GM18868 (cell line): Measurements from ENCODE around the gene DHRS9.
A peak's percentile ranks its signal among the peaks of the same experiment; 100 is the strongest.

Experiments used
- ATAC-seq: cut with Tn5 transposase; IDR thresholded peaks from one replicate; pipeline ENCODE4 v1.9.1; 2021; ENCODE audit warnings: mild to moderate bottlenecking, moderate library complexity; ENCODE audit not compliant: unreplicated experiment

DHRS9 gene

DNA sequence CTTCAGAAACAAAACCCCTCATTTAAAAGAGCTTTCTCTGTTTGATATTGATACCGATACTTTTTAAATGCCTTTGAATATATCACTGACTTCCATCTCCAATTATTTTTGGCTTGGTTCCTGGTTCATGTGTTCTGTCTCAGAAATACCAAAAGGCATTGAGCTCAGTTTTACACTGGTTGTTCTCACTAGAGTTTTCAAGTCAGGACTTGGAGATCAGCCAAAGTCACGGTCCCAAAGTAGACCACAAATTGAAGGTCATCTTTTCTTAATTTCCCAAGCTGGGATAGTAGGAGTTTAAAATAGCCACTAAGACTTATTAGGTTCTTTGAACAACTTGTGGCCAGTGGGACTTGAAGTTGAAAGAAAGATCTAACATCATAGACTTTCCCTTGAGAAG, 24.2 kb downstream of the DHRS9 start:
- ATAC-seq = peak; percentile 30

DNA sequence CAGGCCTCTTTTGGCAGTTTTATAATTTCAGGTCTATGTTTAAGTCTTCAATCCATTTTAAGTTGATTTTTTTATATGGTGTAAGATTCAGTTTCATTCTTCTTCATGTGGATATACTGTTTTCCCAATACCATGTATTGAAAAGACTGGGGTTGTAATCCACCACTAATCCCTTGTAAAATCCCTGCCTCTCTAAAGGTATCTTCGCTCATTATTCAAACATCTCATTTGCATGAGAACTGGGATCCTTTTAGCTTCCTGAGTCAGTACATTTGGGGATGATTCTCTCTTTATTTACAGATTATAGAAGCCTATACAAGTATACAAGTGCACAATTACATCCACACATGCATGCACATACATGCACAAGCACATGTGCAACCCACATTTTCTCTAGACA, 25.3 kb downstream of the DHRS9 start:
- ATAC-seq = no peak

DNA sequence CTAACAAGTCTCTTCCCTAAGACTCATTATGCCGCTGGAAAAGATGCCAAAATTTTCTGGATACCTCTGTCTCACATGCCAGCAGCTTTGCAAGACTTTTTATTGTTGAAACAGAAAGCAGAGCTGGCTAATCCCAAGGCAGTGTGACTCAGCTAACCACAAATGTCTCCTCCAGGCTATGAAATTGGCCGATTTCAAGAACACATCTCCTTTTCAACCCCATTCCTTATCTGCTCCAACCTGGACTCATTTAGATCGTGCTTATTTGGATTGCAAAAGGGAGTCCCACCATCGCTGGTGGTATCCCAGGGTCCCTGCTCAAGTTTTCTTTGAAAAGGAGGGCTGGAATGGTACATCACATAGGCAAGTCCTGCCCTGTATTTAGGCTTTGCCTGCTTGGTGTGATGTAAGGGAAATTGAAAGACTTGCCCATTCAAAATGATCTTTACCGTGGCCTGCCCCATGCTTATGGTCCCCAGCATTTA, 26.3 kb downstream of the DHRS9 start:
- ATAC-seq = peak; percentile 45

DNA sequence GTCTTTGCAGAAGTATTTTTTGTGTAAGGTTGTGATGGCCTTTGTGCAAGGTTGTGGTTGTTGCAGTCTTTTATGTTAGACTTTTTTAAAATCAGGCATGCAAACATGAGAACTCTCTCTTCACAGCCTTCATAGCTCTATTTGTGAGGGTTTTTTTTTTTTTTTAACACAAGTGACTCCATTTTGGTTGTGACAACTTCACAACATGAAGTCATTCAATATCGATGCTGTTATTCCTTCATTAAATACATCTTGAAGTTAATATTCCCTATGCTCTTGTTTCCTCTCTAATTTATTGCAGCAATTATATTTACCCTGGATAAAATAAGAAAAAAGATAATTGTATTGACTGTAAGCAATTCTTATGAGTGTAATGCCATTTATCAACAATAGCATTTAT, 35.5 kb downstream of the DHRS9 start:
- ATAC-seq = no peak

DNA sequence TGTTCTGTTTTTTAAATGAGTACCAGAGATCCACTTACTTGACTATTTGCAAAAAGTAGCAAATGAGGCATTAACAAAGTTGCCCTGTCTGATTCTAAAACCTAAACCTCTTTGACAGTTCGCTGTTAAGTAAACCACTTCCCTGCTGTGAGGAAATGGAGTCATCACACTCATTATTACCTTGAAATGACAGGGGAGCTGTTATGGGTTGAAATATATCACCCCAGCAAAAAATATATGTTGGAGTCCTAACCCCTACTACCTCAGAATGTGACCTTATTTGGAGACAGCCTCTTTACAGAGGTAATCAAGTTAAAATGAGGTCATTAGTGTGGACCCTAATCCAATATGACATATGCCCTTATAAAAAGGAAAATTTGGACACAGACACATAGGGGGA, 36.1 kb downstream of the DHRS9 start:
- no peak for ATAC-seq

DNA sequence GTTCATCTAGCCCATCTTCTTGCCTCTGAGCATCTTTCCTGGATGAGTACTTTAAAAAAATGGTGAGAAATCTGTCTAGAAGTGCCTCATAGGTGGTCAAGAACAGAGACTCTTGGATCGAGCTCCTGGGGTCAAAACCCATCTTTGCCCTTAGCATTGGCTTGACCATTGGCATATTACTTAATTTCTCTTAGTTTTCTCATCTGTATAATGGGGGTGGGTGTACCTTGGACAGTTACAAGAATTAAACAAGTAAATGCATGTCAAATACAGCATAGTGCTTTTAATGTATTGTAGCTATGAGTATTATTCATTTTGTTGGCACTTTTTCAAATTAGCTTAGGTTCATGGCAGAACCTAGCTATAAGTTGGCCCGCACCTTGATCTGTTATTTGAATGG, 36.8 kb downstream of the DHRS9 start:
- no peak for ATAC-seq

DNA sequence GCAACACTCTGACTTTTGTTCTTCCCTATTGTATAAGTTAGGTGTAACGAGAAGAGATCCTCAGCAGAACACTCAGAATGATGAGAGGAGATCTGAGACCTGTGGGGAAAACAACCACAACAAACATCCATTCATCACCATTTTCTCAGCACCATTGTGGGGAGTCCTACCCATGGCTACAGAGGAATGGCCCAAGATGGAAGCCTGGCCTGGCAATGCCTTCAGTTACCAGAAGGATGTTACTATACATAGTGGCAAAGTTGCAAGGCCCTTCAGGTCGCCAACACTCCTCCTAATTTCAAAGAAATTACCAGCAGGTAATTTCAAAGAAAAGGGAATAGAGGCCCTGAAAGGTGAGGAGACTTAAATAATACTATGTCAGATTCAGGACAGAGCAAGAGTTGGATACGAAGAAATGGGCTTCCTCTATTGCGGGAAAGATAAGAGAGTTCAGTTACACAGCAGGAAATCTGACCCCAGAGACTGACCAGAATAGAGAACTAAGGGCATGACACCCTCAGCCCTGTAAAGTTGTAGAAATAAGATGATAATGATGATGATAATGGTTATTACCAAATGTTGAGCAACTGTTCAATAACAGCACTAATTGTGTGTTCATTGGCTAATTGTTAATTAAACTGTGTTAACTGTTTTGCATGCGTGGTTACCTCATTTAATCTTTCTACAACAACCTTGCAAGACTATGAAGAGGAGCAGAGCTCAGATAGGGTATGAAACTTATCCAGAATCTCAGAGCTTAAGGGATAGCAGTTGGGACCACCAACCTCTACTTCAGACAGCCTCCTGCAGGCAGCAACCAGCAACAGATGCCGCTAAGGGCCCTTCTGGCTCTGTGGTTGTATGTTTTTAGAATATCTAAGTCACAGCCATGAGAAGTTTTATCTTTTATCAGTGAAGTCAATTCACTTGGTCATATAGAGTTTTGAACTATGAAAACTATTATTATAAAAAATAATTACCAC, 37.5 kb downstream of the DHRS9 start:
- ATAC-seq = no peak

DNA sequence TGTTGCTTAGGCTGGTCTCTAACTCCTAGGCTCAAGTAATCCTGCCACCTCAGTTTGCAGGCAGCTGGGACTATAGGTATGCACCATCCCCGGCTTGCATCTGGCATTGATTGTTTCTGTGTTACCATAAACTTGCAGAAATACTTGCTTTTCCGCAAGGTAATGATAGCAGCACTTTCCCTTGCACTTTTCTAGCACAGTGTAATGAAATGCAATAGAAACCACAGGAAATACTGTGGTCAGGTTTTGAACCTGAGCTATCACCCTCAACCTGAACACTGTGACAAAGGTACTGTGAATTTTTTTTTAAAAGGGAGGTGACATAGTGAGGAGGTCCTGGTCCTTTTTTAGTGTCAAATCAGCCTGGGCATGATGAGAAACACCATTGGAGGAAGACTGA, 38.3 kb downstream of the DHRS9 start:
- ATAC-seq = peak; percentile 79

DNA sequence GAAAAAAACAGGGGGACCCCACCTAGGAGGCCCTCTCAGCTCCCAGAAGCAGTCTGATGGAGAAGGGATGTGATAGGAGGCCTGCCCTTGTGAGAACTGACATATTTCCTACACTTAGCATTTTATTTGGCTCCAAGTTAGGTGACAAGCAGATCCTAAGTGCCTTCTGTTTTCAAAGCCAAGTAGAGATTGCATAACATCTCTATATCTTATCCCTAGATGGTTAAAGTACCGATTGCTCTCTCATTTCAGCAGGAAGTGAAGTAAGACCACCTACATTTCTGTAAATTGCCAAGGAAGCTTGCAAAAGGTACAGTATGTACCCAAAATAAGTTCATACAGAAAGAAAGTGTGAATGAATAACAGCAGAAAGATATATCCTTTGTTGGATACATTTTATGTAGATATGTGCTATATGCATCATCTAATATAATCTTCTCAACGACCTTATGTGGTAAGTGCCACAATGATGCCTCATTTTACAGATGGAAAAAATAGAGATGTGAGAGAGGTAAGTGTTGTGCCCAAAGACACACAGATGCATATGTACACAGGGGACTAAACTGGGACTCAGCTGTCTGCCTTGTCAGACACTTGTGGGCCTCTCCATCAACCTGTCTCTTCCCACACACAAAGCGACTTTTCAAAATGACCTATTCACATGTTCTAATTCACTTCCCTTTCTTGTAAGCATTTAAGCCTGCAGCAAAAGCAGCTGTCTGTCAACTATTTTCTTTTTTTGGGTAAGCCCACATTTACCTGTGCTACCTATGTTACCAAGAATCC, 38.9 kb downstream of the DHRS9 start:
- no peak for ATAC-seq

DNA sequence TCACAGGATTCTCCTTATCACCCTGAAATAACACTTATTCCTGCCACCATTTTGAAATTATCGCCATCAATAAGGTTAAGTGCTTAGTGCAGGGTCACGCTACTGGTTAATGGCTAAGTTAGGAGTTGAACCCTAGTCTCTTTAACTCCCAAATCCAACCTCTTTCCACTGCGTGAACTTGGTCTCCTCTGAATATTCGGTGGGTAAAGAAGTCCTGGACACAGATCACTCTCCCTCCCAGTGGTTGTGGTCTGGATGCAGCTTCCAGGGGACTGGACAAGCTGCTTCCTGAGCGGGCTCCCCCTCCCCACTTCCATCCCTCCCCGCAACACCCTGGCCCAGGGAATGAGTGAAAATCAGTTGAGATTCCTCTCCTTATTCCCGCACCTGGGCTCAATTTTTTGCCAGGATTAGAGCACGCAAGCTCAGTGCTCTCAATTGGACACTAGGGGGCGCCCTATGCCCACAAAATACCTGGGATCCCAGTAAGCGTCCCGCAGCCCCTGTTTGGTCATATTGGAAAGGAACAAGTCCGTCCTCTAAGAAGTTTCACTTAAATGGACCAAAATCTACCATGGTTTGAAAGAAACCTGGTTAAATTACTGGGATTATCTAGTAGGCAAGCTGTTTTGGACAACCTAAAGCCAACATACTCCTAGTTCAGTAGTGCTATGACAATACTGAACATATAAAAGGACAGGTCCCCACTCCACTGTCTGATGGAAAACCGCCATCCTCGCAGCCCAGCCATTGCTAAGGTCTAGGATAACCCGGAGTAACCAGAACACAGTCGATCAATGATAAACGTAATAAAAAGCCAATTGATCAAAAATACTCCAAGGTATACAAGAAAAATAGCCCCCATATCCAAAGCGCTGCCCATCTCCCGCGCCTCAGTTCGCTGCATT, 40.4 kb downstream of the DHRS9 start:
- peak; percentile 58 for ATAC-seq

DNA sequence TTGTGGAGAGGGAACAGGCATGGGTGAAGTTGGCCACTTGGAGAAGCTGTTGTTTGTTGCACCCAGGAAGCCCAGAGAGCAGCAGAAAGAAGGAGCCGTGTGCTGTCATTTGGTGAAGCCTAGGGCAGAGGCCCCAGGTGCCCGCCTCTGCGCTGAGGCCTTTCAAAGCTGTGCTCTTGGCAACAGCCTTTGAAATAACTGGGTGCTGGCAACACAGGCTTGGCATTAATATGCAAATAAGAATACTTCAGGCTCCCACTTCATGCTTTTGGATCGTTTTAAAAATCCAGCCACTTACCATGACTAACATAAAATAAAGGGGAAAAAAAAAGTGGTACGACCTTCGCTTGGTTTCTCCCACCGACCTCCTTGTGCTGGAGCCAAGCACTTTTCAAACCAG, 41.1 kb downstream of the DHRS9 start:
- ATAC-seq = no peak

DNA sequence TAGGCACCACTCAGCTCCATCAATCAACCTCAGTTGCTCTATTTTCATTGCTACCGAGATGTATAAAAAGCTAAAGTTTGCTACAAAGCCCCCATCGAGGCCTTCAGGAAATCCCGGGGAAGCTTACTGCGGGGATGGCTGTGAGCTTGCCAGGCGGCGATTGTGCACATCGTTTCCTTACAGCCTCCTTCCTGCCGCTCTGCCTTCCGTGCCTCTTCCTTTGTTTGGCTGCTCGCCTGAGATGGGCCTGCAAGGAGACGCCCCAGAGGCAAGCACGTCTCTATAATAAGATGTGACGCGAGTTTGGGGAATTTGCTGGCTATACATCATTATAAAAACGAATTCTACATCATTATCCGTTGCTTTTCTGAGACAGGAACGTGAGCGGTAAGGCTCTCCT, 41.6 kb downstream of the DHRS9 start:
- ATAC-seq = no peak

DNA sequence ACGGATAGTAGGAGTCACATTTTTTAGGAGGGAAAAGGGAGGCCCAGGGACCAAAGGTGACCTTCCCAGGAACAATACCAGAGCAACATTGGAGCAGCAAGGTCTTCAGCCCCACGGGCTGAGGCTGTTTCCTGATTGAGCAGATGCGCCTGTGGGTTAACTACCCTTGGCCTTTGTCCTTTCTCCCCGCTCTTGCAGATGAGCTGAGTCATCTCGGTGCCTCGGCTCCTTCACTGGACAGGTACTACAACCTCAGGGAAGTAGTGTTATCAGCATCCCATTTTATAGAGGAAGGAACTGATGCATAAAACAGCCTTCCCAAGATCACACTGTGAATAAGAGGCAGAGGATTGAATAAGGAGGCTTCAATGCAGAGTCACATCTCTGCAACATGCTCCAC, 43.5 kb downstream of the DHRS9 start:
- no peak for ATAC-seq

DNA sequence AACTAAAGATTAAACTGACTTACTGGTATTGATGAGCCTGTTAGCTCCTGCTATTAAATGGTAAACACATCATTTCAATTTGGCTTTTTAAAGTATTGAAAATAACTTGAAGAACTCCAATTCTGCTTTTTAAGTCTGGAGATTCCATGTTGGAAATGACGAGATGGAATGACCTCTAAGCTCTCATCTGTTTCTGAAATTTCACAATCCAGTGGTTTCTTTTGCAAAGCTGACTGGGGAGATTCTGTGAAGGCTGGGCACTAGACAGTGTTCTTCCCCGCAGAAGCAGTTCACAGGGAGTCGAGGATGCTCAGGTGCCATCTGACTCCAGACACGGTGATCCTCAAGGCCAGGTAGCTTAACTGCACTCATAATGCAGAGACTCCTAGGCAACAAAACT, 44.7 kb downstream of the DHRS9 start:
- no peak for ATAC-seq

DNA sequence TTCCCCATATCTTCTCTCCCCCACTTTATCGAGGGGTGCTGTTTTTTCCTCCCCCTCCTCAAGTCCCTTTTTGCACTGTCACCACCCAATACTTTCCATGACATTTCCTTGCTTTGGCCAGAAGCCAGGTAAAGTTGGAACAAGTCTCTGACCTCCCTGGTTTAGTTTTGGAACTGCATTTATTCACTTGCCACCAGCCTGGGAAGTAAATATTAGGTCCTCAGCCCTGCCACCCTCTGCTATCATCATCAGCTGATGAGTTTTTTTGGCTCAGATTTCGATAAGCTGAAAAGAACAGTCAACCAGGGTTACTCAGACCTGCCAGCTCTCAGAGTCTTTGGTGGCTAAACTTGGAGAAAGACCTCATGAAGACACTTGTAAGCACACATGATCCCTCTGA, 47.0 kb downstream of the DHRS9 start:
- no peak for ATAC-seq

DNA sequence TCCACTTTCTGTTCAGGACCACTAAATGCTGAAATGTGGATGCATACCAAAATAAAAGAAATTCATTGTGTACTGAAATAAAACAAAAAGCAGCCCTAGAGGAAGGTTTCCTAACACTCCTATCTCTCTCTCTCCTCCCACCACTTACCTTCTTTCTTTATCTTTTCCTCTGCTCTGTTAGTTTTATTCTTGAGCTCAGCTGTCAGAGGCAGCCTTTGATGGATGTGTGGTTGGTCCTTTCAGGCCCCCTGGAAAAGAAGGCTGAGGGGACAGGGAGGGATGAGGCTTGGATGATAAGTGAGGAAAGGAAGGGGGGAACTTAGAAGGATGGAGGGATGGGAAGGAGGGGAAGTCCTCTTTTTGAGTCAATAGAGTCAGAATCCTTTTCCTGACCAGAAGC, 47.6 kb downstream of the DHRS9 start:
- ATAC-seq = no peak

DNA sequence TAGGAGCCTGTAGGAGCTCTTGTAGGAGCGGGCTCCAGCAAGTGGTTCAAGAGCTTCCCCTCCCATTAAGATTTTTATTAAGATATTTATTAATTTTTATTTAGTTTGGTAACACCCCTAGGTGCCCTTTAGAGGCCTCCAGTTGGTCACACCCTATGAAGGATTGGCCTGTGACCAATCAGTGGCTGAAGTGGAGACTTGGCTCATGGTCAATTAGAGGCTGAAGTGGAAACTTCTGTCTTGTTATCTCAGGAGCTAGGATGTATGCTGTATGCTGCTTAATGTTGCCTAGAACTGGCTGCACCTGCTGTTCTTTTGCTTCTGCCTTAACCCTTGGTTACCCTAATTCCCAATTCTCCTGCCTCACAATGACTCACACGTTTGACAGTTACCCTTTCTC, 48.7 kb downstream of the DHRS9 start:
- no peak for ATAC-seq

DNA sequence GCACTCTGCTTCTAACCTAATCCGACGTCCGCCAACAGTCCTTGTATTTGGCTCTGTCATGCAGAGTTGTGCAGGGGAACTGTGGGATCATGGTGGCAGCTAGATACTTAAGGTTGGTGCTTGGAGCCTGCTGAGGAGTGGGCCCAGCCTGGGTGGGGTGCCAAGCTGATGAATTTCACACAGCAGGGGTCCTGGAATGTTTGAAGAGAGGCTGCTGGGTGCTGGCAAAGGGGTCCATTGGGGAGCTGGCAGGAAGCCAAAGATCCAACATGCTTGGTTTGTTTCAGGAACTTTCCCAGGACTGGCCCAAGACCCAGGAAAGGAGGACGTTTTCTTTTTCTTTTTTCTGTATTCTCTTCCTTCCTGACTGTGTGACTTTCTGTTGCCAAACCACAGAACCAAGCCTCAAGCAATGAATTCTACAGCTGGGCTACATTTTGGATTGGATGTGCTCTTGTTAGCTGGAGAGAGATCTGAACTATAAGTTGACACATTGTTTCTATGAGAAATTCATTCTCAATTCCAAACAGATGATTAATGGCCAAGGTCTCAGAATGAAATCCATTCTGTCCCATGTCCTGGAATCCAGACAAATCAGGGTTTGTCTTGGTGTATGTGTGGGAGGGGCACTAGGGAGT, 49.9 kb downstream of the DHRS9 start:
- ATAC-seq = no peak

DNA sequence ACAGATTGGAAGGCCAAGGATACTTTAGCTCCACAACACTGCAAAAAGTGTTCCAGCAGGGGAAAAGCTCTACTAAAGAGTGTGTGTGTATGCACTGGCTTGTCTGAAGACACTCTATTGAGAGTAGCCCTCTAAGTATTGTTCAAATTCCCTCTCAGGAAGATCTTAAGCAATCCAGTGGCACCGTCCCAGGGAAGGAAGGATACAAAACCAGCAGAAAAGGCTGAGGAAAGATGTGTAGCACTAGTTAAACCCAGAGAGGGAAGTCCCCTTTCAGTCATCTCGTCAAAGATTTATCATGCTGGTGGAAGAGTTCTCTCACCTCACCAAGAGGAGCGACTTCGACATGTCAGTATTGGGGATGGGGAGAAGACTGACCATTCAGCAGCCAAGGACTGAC, 50.5 kb downstream of the DHRS9 start:
- no peak for ATAC-seq

DNA sequence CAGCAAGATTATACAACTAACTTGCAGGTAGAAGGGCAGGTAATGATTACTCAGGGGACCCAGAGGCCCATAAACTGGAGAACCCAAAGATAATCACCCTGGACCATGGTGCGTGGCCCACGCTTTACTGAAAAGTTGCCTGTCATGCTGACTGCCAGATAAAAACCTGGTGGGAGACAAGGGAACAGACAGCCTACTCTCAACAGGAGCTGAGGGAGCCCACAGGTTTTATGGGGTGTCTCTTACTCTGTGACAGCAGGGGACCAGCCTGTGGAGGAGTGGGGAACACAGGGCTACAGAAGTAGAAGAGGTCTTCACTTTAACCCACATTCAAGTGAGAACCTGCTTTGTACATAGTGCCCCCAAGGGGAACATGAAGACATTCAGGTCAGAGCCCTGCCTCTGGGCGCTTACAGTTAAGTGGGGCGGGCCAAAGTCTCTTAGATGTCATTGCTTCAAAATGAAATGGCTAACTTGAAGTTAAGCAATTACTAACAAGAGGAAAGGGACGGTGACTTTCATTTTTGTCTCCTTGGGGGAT, 60.4 kb downstream of the DHRS9 start:
- no peak for ATAC-seq
